ENCODE results near the gene ADCY4.

- TF ChIP-seq CTCF (IDR thresholded peaks at IDR 0.05 in 2 of 3, conservative IDR thresholded peaks at IDR 0.05 in 1 of 3; ENCODE audit: borderline replicate concordance in 1 of 3, insufficient read depth in 1 of 3, low read depth in 2 of 3, low read length in 2 of 3) (no peak), SIN3A (IDR thresholded peaks at IDR 0.05; ENCODE audit: low read depth) (no peak)
Measured at GRCh38 chr14:24349742-24350141, 14.9 kb upstream of the ADCY4 start.
